Measurements from ENCODE around the gene ATP6V0A4.

DNA sequence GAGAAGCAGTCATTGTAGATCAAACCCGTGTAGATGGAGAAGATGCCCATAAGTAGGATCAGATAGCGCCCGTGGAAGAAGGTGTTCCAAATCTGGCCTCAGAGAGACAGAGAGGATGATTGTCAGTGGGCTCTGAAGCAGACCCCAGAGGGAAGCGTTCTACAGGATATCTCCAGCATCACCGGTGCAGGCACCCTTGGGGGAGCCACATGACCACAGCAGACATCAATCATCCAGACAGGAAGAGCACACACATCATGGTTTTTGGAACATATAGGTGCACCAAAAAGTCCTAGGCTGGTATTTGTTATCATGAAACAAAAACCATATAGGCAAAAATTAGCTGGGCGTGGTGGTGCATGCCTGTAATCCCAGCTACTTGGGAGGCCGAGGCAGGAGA, 52.8 kb downstream of the ATP6V0A4 start:
- TF ChIP-seq, protein P1, sequence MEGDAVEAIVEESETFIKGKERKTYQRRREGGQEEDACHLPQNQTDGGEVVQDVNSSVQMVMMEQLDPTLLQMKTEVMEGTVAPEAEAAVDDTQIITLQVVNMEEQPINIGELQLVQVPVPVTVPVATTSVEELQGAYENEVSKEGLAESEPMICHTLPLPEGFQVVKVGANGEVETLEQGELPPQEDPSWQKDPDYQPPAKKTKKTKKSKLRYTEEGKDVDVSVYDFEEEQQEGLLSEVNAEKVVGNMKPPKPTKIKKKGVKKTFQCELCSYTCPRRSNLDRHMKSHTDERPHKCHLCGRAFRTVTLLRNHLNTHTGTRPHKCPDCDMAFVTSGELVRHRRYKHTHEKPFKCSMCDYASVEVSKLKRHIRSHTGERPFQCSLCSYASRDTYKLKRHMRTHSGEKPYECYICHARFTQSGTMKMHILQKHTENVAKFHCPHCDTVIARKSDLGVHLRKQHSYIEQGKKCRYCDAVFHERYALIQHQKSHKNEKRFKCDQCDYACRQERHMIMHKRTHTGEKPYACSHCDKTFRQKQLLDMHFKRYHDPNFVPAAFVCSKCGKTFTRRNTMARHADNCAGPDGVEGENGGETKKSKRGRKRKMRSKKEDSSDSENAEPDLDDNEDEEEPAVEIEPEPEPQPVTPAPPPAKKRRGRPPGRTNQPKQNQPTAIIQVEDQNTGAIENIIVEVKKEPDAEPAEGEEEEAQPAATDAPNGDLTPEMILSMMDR (IDR thresholded peaks at IDR 0.05): no peak
- TF ChIP-seq POLR2A (IDR thresholded peaks at IDR 0.05): no peak
